Skin of body (tissue), 2 donors: ENCODE data around the gene HOXB3. TPM values are rescaled to one million over a fixed set of nuclear protein-coding genes. Genes with fewer than 3 reads are reported as not detected.

Source experiments
- DNase-seq: peaks from one replicate; lab custom pipeline; 2025; lab: John Stamatoyannopoulos, UW
- total RNA-seq: library from RNA; depleted of rRNA; stranded (reverse); fragments of >200 nt; gene quantifications from one replicate; pipeline ENCODE4 v1.2.3, GENCODE V29; 2014

Gene HOXB3
- total RNA-seq, 1 donor from 2014 or later = 8.4 TPM

- no peak for DNase-seq
These were observed 10.4 kb upstream of the HOXB3 start for GRCh38 chr17:48600244-48601098.

GRCh38 chr17:48599354-48599753 is 9.3 kb upstream of the HOXB3 start:
- no peak for DNase-seq

- no peak for DNase-seq
These were observed 8.7 kb upstream of the HOXB3 start for GRCh38 chr17:48598736-48599135.

- DNase-seq = peak; percentile 49
These were observed 8.0 kb upstream of the HOXB3 start for GRCh38 chr17:48597778-48598631.

- no peak for DNase-seq
These were observed 7.4 kb upstream of the HOXB3 start for GRCh38 chr17:48597528-48597777.

- peak; percentile 39 for DNase-seq
These were observed 6.9 kb upstream of the HOXB3 start for GRCh38 chr17:48596735-48597527.

- DNase-seq = no peak
These were observed 6.1 kb upstream of the HOXB3 start for GRCh38 chr17:48596000-48596734.

- no peak for DNase-seq
These were observed 5.4 kb upstream of the HOXB3 start for GRCh38 chr17:48595278-48595999.

- DNase-seq = peak; percentile 60
These were observed 4.7 kb upstream of the HOXB3 start for GRCh38 chr17:48594538-48595277.

- DNase-seq = peak; percentile 88
These were observed 3.9 kb upstream of the HOXB3 start for GRCh38 chr17:48593840-48594537.

GRCh38 chr17:48593126-48593829 is 3.2 kb upstream of the HOXB3 start, which contains the start of gene HOXB5:
Gene HOXB5 (minus strand): TSS chr17:48593779. CDS start chr17:48593682, 97 bp downstream.
- no peak for DNase-seq

GRCh38 chr17:48592577-48592976 is 2.5 kb upstream of the HOXB3 start:
- no peak for DNase-seq

- no peak for DNase-seq
These were observed 2.0 kb upstream of the HOXB3 start for GRCh38 chr17:48592057-48592514.

- no peak for DNase-seq
These were observed 1.4 kb upstream of the HOXB3 start for GRCh38 chr17:48591255-48592056.

- no peak for DNase-seq
These were observed 643 bp upstream of the HOXB3 start for GRCh38 chr17:48590607-48591161.

GRCh38 chr17:48589060-48589830 is 796 bp downstream of the HOXB3 start:
- no peak for DNase-seq
